Cerebellar nuclear complex (tissue), 1 donor: ENCODE data around the gene BPHL.
"Not testable (repeated sequence)": the region's sequence is repeated elsewhere in the genome, so short reads cannot be mapped to it uniquely, and the experiment has no call there.

Experiments used
- DNase-seq, 2 experiments: peaks; one replicate each; lab custom pipeline; 2025; lab: John Stamatoyannopoulos, UW

The BPHL gene

GRCh38 chr6:3122823-3123182, 4.3 kb downstream of the BPHL start:
- no peak for DNase-seq

- DNase-seq: no peak
These were observed 6.2 kb downstream of the BPHL start for GRCh38 chr6:3124667-3125066.

- no peak for DNase-seq
These were observed 7.3 kb downstream of the BPHL start for GRCh38 chr6:3125815-3126214.

GRCh38 chr6:3128356-3129108, 10.0 kb downstream of the BPHL start:
- DNase-seq: no peak

GRCh38 chr6:3131695-3132094, 13.2 kb downstream of the BPHL start:
- DNase-seq: no peak

GRCh38 chr6:3133515-3133914, 15.0 kb downstream of the BPHL start:
- no peak for DNase-seq

- no peak for DNase-seq
These were observed 17.3 kb downstream of the BPHL start for GRCh38 chr6:3135668-3136291.

GRCh38 chr6:3136292-3137011, 17.9 kb downstream of the BPHL start:
- DNase-seq: no peak

GRCh38 chr6:3137057-3137777, 18.7 kb downstream of the BPHL start:
- no peak for DNase-seq

- DNase-seq: not testable (repeated sequence)
These were observed 19.4 kb downstream of the BPHL start for GRCh38 chr6:3137873-3138272.

GRCh38 chr6:3138341-3138740, 19.8 kb downstream of the BPHL start:
- DNase-seq: no peak

- no peak for DNase-seq
These were observed 20.8 kb downstream of the BPHL start for GRCh38 chr6:3139090-3139903.

- no peak for DNase-seq
These were observed 21.7 kb downstream of the BPHL start for GRCh38 chr6:3140201-3140600.

- DNase-seq: no peak
These were observed 24.0 kb downstream of the BPHL start for GRCh38 chr6:3142536-3142935.

GRCh38 chr6:3143158-3143557, 24.6 kb downstream of the BPHL start:
- DNase-seq: no peak

GRCh38 chr6:3144571-3144970, 26.1 kb downstream of the BPHL start:
- no peak for DNase-seq

- DNase-seq: no peak
These were observed 29.6 kb downstream of the BPHL start for GRCh38 chr6:3147914-3148757.

GRCh38 chr6:3151691-3152090, 33.2 kb downstream of the BPHL start:
- no peak for DNase-seq

GRCh38 chr6:3152689-3153088, 34.2 kb downstream of the BPHL start:
- no peak for DNase-seq

GRCh38 chr6:3155416-3155815, 36.9 kb downstream of the BPHL start:
- peak in 1 of 2 experiments; percentile 57 for DNase-seq
